ENCODE data around the gene LIFR.

The LIFR gene

GRCh38 chr5:38593959-38594358 is 37.5 kb upstream of the LIFR start:
- DNase-seq (ENCODE audit: low spot score), result no peak
- in situ Hi-C loops (cut with MboI; ENCODE audit: low sequenced_read_pairs, unreplicated experiment), result no loop called here
- TF ChIP-seq CTCF (IDR thresholded peaks at IDR 0.05; ENCODE audit: borderline replicate concordance, control extremely low read depth, extremely low read depth, insufficient read depth, missing control alignments), result no peak

- in situ Hi-C loops (cut with MboI; ENCODE audit: low sequenced_read_pairs, unreplicated experiment), result no loop called here
- no peak for TF ChIP-seq CTCF (IDR thresholded peaks at IDR 0.05; ENCODE audit: borderline replicate concordance, control extremely low read depth, extremely low read depth, insufficient read depth, missing control alignments)
- DNase-seq (ENCODE audit: low spot score), result no peak
Measured at GRCh38 chr5:38591523-38591849, 35.0 kb upstream of the LIFR start.

GRCh38 chr5:38590838-38591522 is 34.5 kb upstream of the LIFR start:
- no peak for TF ChIP-seq CTCF (IDR thresholded peaks at IDR 0.05; ENCODE audit: borderline replicate concordance, control extremely low read depth, extremely low read depth, insufficient read depth, missing control alignments)
- in situ Hi-C loops (cut with MboI; ENCODE audit: low sequenced_read_pairs, unreplicated experiment), result no loop called here
- no peak for DNase-seq (ENCODE audit: low spot score)

GRCh38 chr5:38589629-38590028 is 33.2 kb upstream of the LIFR start:
- no peak for DNase-seq (ENCODE audit: low spot score)
- no peak for TF ChIP-seq CTCF (IDR thresholded peaks at IDR 0.05; ENCODE audit: borderline replicate concordance, control extremely low read depth, extremely low read depth, insufficient read depth, missing control alignments)
- in situ Hi-C loops (cut with MboI; ENCODE audit: low sequenced_read_pairs, unreplicated experiment), result no loop called here

- DNase-seq (ENCODE audit: low spot score), result no peak
- in situ Hi-C loops (cut with MboI; ENCODE audit: low sequenced_read_pairs, unreplicated experiment), result no loop called here
- no peak for TF ChIP-seq CTCF (IDR thresholded peaks at IDR 0.05; ENCODE audit: borderline replicate concordance, control extremely low read depth, extremely low read depth, insufficient read depth, missing control alignments)
Measured at GRCh38 chr5:38585816-38586215, 29.4 kb upstream of the LIFR start.

- no peak for DNase-seq (ENCODE audit: low spot score)
- in situ Hi-C loops (cut with MboI; ENCODE audit: low sequenced_read_pairs, unreplicated experiment), result no loop called here
- no peak for TF ChIP-seq CTCF (IDR thresholded peaks at IDR 0.05; ENCODE audit: borderline replicate concordance, control extremely low read depth, extremely low read depth, insufficient read depth, missing control alignments)
Measured at GRCh38 chr5:38583500-38583899, 27.1 kb upstream of the LIFR start.

- in situ Hi-C loops (cut with MboI; ENCODE audit: low sequenced_read_pairs, unreplicated experiment), result no loop called here
- no peak for DNase-seq (ENCODE audit: low spot score)
- no peak for TF ChIP-seq CTCF (IDR thresholded peaks at IDR 0.05; ENCODE audit: borderline replicate concordance, control extremely low read depth, extremely low read depth, insufficient read depth, missing control alignments)
Measured at GRCh38 chr5:38582975-38583319, 26.5 kb upstream of the LIFR start.
